Choroid plexus epithelial cell (primary cell): ENCODE results near the gene GOLIM4.
"Not testable (repeated sequence)": the region's sequence is repeated elsewhere in the genome, so short reads cannot be mapped to it uniquely, and the experiment has no call there.

Source experiments
- DNase-seq: peaks from one replicate; pipeline ENCODE4 v3.0.0-alpha.2; 2010; ENCODE audit warnings: low read depth
- H3K4me3 ChIP-seq: 2 replicates; pipeline ENCODE4 v1.5.1; 2011; ENCODE audit warnings: low read depth, mild to moderate bottlenecking, control low read depth, low read length, moderate library complexity
- TF ChIP-seq, protein P1 (sequence below): conservative IDR thresholded peaks from 2 replicates; pipeline ENCODE4 v1.5.1; 2011; ENCODE audit warnings: low read depth, mild to moderate bottlenecking, control low read depth, inconsistent platforms, low read length, moderate library complexity

Gene GOLIM4

DNA sequence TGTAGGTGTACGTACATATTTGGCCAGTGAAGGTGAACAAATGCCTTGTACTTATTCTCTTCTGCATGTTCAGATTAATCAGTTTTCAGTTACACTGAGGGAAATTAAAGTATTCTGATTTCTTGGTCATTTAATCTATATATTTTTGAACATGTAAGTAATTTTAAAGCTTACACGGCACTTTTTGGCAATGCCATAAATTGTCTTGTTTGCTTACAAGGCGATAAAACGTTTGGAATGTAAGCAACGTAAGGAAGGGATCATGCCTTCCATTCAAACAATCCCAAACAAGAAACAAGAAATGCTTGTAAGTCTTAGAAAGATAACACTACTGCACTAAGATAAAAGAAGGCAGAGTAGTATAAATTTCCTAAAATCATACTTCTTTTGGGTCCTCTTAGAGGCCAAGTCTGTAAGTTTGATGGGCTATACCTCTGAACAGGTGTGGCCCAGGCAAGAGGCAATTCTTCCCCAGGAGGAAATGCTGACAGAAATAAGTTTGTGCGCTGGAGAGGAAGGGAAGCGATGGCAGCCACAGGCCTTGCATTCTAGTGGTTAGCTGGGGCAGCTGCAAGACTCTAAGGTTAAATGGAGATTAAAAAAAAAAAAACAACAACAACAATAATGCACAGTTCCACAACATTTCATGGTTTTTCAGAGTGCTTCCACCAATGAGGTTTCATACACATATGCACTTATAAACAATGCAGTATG, 73.8 kb downstream of the GOLIM4 start:
- no peak overlapping the region for H3K4me3 ChIP-seq
- no peak for DNase-seq
- TF ChIP-seq, protein P1, sequence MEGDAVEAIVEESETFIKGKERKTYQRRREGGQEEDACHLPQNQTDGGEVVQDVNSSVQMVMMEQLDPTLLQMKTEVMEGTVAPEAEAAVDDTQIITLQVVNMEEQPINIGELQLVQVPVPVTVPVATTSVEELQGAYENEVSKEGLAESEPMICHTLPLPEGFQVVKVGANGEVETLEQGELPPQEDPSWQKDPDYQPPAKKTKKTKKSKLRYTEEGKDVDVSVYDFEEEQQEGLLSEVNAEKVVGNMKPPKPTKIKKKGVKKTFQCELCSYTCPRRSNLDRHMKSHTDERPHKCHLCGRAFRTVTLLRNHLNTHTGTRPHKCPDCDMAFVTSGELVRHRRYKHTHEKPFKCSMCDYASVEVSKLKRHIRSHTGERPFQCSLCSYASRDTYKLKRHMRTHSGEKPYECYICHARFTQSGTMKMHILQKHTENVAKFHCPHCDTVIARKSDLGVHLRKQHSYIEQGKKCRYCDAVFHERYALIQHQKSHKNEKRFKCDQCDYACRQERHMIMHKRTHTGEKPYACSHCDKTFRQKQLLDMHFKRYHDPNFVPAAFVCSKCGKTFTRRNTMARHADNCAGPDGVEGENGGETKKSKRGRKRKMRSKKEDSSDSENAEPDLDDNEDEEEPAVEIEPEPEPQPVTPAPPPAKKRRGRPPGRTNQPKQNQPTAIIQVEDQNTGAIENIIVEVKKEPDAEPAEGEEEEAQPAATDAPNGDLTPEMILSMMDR: no peak

DNA sequence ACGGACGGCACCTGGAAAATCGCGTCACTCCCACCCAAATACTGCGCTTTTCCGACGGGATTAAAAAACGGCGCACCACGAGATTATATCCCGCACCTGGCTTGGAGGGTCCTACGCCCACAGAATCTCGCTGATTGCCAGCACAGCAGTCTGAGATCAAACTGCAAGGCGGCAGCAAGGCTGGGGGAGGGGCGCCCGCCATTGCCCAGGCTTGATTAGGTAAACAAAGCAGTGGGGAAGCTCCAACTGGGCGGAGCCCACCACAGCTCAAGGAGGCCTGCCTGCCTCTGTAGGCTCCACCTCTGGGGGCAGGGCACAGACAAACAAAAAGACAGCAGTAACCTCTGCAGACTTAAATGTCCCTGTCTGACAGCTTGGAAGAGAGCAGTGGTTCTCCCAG, 84.4 kb downstream of the GOLIM4 start:
- H3K4me3 ChIP-seq, DNase-seq: not testable (repeated sequence)

DNA sequence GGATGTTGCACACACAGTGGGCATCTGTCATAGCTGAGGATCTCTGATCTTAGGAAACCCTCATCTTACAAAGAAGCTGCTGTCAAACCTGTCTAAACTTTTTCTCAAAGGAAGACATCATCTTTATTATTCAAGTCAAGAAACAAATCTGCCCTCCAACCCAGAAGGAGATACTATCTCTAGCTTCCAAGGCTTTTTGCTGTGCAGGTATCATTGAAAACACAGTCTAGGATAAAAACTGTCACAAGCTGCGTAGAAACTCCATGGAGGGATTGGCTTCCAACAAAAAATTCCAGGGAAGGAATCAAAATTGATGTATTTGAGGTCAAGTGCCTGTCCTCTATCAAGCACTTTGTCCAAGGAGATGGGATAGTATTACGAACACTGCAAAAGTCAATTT, 89.1 kb downstream of the GOLIM4 start:
- no peak for DNase-seq
- TF ChIP-seq, protein P1: no peak

DNA sequence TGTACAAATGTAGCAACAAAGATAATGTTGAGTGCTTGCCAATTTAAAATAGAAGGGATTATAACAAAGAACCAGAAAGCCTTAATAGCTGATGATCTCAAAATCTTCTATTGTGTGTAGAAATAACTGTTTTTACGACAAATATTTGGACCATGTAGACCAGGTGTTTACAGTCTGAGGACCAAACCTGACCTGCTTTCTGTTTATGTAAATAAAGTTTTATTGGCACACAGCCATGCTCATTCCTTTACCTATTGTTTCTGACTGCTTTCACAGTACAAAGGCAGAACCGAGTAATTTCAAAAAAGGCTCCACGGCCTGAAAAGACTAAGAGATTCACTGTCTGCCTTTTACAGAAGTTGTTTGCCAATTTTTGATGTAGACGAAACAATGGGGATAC, 91.8 kb downstream of the GOLIM4 start:
- H3K4me3 ChIP-seq: no peak overlapping the region
- no peak for DNase-seq
- TF ChIP-seq, protein P1: no peak

More for the DNA sequence above, 89.1 kb downstream of the GOLIM4 start:
- no peak overlapping the region for H3K4me3 ChIP-seq

DNA sequence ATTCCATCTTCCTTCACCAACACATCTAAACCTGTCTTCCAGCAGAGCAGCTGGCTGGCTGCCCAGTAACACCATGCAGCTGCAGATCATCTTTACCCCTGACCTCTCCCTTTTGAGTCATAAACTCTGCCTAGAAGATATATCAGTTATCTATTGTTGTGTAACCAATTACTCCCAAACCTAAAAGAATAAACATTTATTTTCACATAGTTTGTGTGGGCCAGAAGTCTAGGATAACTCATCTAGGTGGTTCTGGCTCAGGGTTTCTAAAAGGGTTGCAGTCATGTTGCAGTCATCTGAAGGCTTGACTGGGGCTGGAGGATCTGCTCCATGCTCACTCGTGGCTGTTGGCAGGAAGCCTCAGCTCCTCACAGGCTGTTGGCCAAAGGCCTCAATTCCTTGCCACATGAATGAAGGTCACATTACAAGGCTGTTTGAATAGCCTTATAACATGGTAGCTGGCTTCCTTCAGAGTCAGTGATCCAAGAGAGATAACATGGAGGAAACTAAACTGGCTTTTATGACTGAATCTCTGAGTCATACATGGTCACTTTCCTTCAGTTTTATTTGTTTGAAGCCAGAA, 92.8 kb downstream of the GOLIM4 start:
- peak; percentile 70 for DNase-seq
- TF ChIP-seq, protein P1: no peak
- H3K4me3 ChIP-seq: no peak overlapping the region

DNA sequence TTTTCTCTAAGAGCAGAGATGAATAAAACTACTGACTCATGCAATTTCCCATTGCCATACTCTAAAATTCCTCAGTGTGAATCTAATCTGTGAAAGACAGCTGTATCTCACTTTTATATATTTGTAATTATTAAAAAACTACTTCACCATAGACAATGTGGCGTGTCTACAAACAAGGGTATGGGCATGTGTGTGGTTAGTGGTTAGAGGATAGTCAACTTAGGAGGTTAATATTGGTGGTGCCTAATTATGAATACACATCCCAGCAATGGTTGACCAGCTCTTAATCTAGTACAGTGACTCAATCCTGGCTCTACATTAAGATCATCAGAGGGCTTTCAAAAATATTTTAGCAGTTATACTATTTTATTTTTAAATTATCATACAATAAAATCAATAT, 94.5 kb downstream of the GOLIM4 start:
- H3K4me3 ChIP-seq: no peak overlapping the region
- DNase-seq: no peak
- TF ChIP-seq, protein P1: no peak

DNA sequence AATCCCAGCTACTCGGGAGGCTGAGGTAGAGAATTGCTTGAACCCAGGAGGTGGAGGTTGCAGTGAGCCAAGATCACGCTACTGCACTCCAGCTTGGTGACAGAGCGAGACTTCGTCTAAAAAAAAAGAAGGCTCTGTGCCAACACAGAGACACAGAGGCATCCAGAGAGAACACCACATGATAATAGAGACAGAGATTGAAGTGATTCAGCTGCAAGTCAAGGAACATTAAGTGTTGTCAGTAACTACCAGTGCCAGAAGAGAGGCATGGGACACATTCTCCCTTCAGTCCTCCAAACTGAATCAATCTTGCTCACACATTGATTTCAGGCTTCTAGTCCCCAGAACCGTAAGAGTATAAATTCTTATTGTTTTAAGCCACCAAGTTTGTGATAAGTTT, 97.5 kb downstream of the GOLIM4 start:
- TF ChIP-seq, protein P1: no peak
- DNase-seq: no peak
- H3K4me3 ChIP-seq: no peak overlapping the region
